ENCODE results near the gene SUSD5. TPM values are rescaled to one million over a fixed set of nuclear protein-coding genes. Genes with fewer than 3 reads are reported as not detected.

The SUSD5 gene
- total RNA-seq, 1 experiment from 2014 or later: 4.9 TPM

- Histone ChIP-seq H2BK12ac (ENCODE audit: insufficient read length, low read depth, low read length) (no peak overlapping the region), H2AK5ac (ENCODE audit: insufficient read length, low read length) (no peak overlapping the region), H3K56ac (ENCODE audit: insufficient read length, low read depth, low read length) (no peak overlapping the region), H2AFZ (ENCODE audit: low read length) (no peak overlapping the region), H4K5ac (ENCODE audit: insufficient read length, low read depth, low read length) (no peak overlapping the region), H2BK15ac (ENCODE audit: low read depth, low read length) (no peak overlapping the region), H2BK5ac (ENCODE audit: insufficient read length, low read length) (no peak overlapping the region), H4K20me1 (ENCODE audit: control insufficient read depth, insufficient read depth, insufficient read length) (no peaks in the 10 kb centered on the region), H3K79me2 (ENCODE audit: insufficient read depth, low read length) (no peaks in the 10 kb centered on the region), H3T11ph (ENCODE audit: low read length) (no peak overlapping the region), H3K18ac (ENCODE audit: insufficient read length, low read depth, low read length) (no peak overlapping the region), H3K14ac (ENCODE audit: insufficient read depth, low read length) (no peak overlapping the region), H3K9ac (ENCODE audit: extremely low read depth, insufficient read length, low read length) (no peak overlapping the region), H3K23ac (ENCODE audit: insufficient read length, low read depth, low read length) (no peak overlapping the region), H4K91ac (ENCODE audit: insufficient read length, low read depth, low read length) (no peak overlapping the region), H4K8ac (replicated peaks; ENCODE audit: insufficient read length, low read depth, low read length) (no peak overlapping the region), H3K27me3 (ENCODE audit: insufficient read depth, low read length) (no peaks in the 10 kb centered on the region), H3K4me2 (ENCODE audit: insufficient read depth, insufficient read length, low read length) (no peak overlapping the region), H3K4me1 (ENCODE audit: insufficient read depth, low read length) (no peaks in the 10 kb centered on the region), H3K79me1 (ENCODE audit: insufficient read depth, low read depth, low read length, poor library complexity, severe bottlenecking) (no peaks in the 10 kb centered on the region), H2BK20ac (ENCODE audit: low read depth, low read length, poor library complexity, severe bottlenecking) (no peak overlapping the region), H3K23me2 (ENCODE audit: insufficient read length, low read depth, low read length, poor library complexity, severe bottlenecking) (no peaks in the 10 kb centered on the region), H3K9me3 (ENCODE audit: control insufficient read depth, low read depth, low read length) (no peaks in the 10 kb centered on the region), H3K27ac (ENCODE audit: insufficient read length, low read depth, low read length) (no peak overlapping the region), H3K4ac (ENCODE audit: low read depth, low read length) (no peak overlapping the region), H2BK120ac (ENCODE audit: low read depth, low read length, poor library complexity, severe bottlenecking) (no peak overlapping the region)
- no CpG with 5 or more reads among the region's 1 CpG for WGBS (ENCODE audit: extremely low coverage, insufficient read length, low lambda C conversion rate)
- H3K36me3 Mint-ChIP-seq (ENCODE audit: insufficient read depth in 1 of 3, low read depth in 3 of 3): no peaks in the 10 kb centered on the region
- H3K4me1 Mint-ChIP-seq: peaks cover 4 to 9% of the 10 kb centered on the region in 2 experiments
- no peak overlapping the region for H3K4me3 Mint-ChIP-seq
- no peak for TF ChIP-seq CTCF (conservative IDR thresholded peaks at IDR 0.05)
- H3K9me3 Mint-ChIP-seq: no peaks in the 10 kb centered on the region
- no peak overlapping the region for H3K27ac Mint-ChIP-seq
- DNase-seq: no peak
- H3K27me3 Mint-ChIP-seq (ENCODE audit: low read depth): no peaks in the 10 kb centered on the region
Observed at GRCh38 chr3:33194303-33194702, 24.3 kb downstream of the SUSD5 start.
